ENCODE data around the gene TCEAL9. TPM values are rescaled to one million over a fixed set of nuclear protein-coding genes. Genes with fewer than 3 reads are reported as not detected.
A peak's percentile ranks its signal among the peaks of the same experiment; 100 is the strongest.

Gene TCEAL9
- total RNA-seq, 1 experiment from 2014 or later: 44.9 TPM

- ChIA-PET CTCF (no interaction called here), POLR2A (no interaction called here)
- no peak for DNase-seq
- H3K4me1 ChIP-seq: peaks cover 2% of the 10 kb centered on the region; the same call in 1 of the 2 replicates
- H3K4me1 Mint-ChIP-seq (ENCODE audit: low read depth, unreplicated experiment): peaks cover 11% of the 10 kb centered on the region
- H3K36me3 Mint-ChIP-seq (ENCODE audit: insufficient read depth, unreplicated experiment): peaks cover 19% of the 10 kb centered on the region
- H3K4me3 ChIP-seq (ENCODE audit: low read depth, low read length): no peak overlapping the region
- no peaks in the 10 kb centered on the region for H3K27me3 ChIP-seq (replicated peaks; ENCODE audit: control insufficient read depth, insufficient read depth, low read length)
- no peaks in the 10 kb centered on the region for H3K36me3 ChIP-seq (ENCODE audit: control insufficient read depth, insufficient read depth, low read length)
- no peak overlapping the region for H3K27ac Mint-ChIP-seq (ENCODE audit: unreplicated experiment)
- no TSS peak for BruUV-seq (replicated peaks)
- no peaks in the 10 kb centered on the region for H3K9me3 ChIP-seq
- no peaks in the 10 kb centered on the region for H3K27me3 Mint-ChIP-seq (ENCODE audit: insufficient read depth, unreplicated experiment)
- H3K4me3 Mint-ChIP-seq (ENCODE audit: unreplicated experiment): no peak overlapping the region
- no peak for TF ChIP-seq CTCF (IDR thresholded peaks at IDR 0.05; ENCODE audit: insufficient read depth in 1 of 2, low read depth in 1 of 2, low read length in 1 of 2, severe bottlenecking in 1 of 2, unreplicated experiment in 1 of 2)
- no peaks in the 10 kb centered on the region for H3K9me3 Mint-ChIP-seq (ENCODE audit: unreplicated experiment)
- intact Hi-C loops (cut with micrococcal nuclease; ENCODE audit: unreplicated experiment): no loop called here
These were observed 16.6 kb downstream of the TCEAL9 start for GRCh38 chrX:103372886-103373285.

DNA sequence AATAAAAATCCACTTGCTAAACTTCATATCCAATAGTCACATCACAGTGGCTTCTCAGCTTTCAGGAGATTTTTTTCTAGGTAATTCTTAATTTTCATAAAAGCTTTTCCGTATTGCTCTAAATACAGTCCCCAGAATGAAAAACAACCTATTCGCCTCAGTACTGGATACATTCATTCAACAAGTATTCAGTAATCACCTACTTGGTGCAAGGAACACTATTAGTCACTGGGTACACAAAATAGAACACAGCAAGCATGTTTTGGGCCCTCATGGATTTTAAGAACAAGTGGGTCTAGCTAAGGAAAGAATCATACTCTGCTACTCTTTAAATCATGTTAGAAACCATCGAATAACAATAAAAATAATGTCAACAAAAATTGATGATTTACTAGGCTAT lies 17.3 kb downstream of the TCEAL9 start:
- no peak overlapping the region for H3K4me3 ChIP-seq (ENCODE audit: low read depth, low read length)
- ChIA-PET CTCF (no interaction called here), POLR2A (no interaction called here)
- Mint-ChIP-seq H3K4me1 (ENCODE audit: low read depth, unreplicated experiment) (peaks cover 9% of the 10 kb centered on the region), H3K27ac (ENCODE audit: unreplicated experiment) (no peak overlapping the region), H3K27me3 (ENCODE audit: insufficient read depth, unreplicated experiment) (no peaks in the 10 kb centered on the region), H3K36me3 (ENCODE audit: insufficient read depth, unreplicated experiment) (peaks cover 22% of the 10 kb centered on the region), H3K9me3 (ENCODE audit: unreplicated experiment) (no peaks in the 10 kb centered on the region), H3K4me3 (ENCODE audit: unreplicated experiment) (no peak overlapping the region)
- intact Hi-C loops (cut with micrococcal nuclease; ENCODE audit: unreplicated experiment): no loop called here
- H3K9me3 ChIP-seq: no peaks in the 10 kb centered on the region
- no TSS peak for BruUV-seq (replicated peaks)
- TF ChIP-seq CTCF (IDR thresholded peaks at IDR 0.05; ENCODE audit: insufficient read depth in 1 of 2, low read depth in 1 of 2, low read length in 1 of 2, severe bottlenecking in 1 of 2, unreplicated experiment in 1 of 2): no peak
- H3K27me3 ChIP-seq (replicated peaks; ENCODE audit: control insufficient read depth, insufficient read depth, low read length): no peaks in the 10 kb centered on the region
- H3K36me3 ChIP-seq (ENCODE audit: control insufficient read depth, insufficient read depth, low read length): no peaks in the 10 kb centered on the region
- no peak for DNase-seq
- no peaks in the 10 kb centered on the region for H3K4me1 ChIP-seq

DNA sequence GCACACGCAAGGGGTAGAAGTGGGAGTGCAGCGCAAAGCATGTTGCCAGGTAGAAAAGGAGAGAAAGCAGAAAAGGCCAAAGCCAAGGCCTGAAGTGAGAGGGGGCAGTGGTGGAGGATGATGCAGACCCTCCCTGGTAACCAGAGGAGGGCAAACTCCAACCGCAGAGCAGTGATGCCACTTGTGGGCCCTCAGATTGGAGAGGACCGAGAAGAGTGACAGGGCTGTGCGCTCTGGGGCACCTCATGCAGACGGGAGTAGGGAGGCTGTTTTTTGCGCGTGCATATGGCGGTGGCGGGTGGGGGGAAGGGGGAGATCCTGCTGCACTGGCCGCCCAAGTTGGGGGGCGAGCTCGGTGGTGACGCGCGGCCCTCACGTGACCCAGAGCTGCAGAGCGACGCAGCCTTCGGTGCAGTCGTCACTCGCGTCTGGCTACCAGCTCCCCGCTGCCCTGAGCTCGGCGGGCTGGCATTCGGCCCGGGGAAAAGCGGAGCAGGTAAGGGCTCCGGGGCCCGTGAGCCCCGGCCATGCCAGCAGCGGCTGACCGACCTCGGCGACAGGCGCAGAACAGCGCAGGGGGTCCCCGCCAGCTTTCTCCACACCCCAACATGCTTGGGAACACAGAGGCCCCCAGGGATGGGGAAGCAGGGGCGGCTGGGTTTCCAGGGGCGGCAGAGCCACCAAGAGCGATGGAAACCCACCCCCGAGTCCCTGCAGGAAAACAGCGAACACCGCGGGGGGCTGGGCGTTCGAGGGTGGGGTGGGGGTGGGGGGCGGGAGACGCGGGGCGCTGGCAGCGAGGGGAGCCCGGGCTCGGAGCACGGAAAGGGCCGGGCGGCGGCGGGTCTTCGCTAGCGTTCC lies 20.0 kb downstream of the TCEAL9 start, which contains the start of gene BEX3:
BEX3 (plus strand) TSS at position 421 of the 861 bp plus-strand sequence. CDS start 984 bp downstream, outside the sequence.
- CTCF ChIA-PET: no interaction called here

More for the DNA sequence above, 20.0 kb downstream of the TCEAL9 start, which contains the start of gene BEX3:
- Histone ChIP-seq H3K36me3 (ENCODE audit: control insufficient read depth, insufficient read depth, low read length) (no peaks in the 10 kb centered on the region), H3K4me1 (no peaks in the 10 kb centered on the region), H3K9me3 (no peaks in the 10 kb centered on the region), H3K4me3 (ENCODE audit: low read depth, low read length) (peak within 1 kb of the TSS; percentile 79), H3K27me3 (replicated peaks; ENCODE audit: control insufficient read depth, insufficient read depth, low read length) (no peaks in the 10 kb centered on the region)
- peak within 1 kb of the TSS; percentile 82 for H3K27ac Mint-ChIP-seq (ENCODE audit: unreplicated experiment)
- no peaks in the 10 kb centered on the region for H3K27me3 Mint-ChIP-seq (ENCODE audit: insufficient read depth, unreplicated experiment)
- DNase-seq: peak; percentile 56 to 57
- peak within 1 kb of the TSS; percentile 86 for H3K4me3 Mint-ChIP-seq (ENCODE audit: unreplicated experiment)
- no peak for TF ChIP-seq CTCF (IDR thresholded peaks at IDR 0.05; ENCODE audit: insufficient read depth in 1 of 2, low read depth in 1 of 2, low read length in 1 of 2, severe bottlenecking in 1 of 2, unreplicated experiment in 1 of 2)
- H3K9me3 Mint-ChIP-seq (ENCODE audit: unreplicated experiment): no peaks in the 10 kb centered on the region
- H3K4me1 Mint-ChIP-seq (ENCODE audit: low read depth, unreplicated experiment): peaks cover 5% of the 10 kb centered on the region
- POLR2A ChIA-PET: interaction anchor here (1.1 to 2.2 kb wide), 2 partner anchors 15 to 20 kb away, joined by 4 to 12 read pairs; partner anchors contain the start of gene TCEAL9
- intact Hi-C loops (cut with micrococcal nuclease; ENCODE audit: unreplicated experiment): loop anchor here (1.0 to 5.0 kb wide), 2 partner anchors 14 to 34 kb away; no protein-coding TSS in a partner anchor
- H3K36me3 Mint-ChIP-seq (ENCODE audit: insufficient read depth, unreplicated experiment): peaks cover 29% of the 10 kb centered on the region
- no TSS peak for BruUV-seq (replicated peaks)

Data from Caco-2 (cell line).